ENCODE results near the gene DDX5.

The DDX5 gene

DNA sequence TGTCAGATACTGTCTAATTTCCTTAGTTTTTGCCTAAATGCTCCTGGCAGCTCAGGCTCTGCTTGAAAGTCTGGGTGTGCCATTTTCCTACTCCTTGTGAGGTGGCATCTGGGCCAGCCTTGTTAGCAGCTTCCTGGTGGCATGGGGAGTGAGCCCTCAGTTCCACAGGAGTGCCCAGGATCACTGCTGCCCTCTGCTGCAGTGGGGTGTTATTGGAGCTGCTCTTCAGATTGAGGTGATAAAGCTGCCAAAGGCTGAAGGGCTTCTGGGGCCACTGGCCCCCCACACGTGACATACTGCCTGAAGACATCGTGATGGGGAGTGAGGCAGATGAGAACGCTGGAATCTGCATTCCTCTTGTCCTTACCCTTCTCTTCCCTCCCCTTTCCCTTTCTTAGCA, 28.1 kb upstream of the DDX5 start:
- H3K27me3 Mint-ChIP-seq (ENCODE audit: low read depth, poor library complexity): no peaks in the 10 kb centered on the region
- no peaks in the 10 kb centered on the region for H3K9me3 Mint-ChIP-seq
- DNase-seq: no peak
- TF ChIP-seq, protein P1, sequence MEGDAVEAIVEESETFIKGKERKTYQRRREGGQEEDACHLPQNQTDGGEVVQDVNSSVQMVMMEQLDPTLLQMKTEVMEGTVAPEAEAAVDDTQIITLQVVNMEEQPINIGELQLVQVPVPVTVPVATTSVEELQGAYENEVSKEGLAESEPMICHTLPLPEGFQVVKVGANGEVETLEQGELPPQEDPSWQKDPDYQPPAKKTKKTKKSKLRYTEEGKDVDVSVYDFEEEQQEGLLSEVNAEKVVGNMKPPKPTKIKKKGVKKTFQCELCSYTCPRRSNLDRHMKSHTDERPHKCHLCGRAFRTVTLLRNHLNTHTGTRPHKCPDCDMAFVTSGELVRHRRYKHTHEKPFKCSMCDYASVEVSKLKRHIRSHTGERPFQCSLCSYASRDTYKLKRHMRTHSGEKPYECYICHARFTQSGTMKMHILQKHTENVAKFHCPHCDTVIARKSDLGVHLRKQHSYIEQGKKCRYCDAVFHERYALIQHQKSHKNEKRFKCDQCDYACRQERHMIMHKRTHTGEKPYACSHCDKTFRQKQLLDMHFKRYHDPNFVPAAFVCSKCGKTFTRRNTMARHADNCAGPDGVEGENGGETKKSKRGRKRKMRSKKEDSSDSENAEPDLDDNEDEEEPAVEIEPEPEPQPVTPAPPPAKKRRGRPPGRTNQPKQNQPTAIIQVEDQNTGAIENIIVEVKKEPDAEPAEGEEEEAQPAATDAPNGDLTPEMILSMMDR (IDR thresholded peaks at IDR 0.05): no peak
- H3K36me3 Mint-ChIP-seq (ENCODE audit: low read depth): peaks cover 84% of the 10 kb centered on the region
- H3K4me3 Mint-ChIP-seq: no peak overlapping the region
- peak overlapping the region; percentile 88 for H3K27ac Mint-ChIP-seq
- no peaks in the 10 kb centered on the region for H3K4me1 Mint-ChIP-seq

DNA sequence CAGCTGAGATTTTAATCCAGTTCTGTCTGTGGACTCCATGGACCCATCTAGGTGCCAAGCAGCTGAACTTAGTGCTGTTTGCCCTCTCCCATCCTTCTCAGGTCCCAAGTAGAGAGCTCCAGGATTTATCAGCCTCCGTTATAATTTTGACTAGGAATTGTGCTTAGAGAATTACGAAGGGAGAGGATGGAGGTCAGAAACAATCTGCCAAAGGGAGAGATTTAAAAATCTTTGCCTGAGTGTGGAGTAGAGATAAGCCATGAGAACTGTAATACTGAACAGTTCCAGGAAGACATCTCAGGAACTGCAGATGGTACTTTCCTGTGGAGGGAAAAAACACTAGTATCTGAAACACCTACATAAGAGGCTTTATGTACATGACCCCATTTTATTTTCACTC, 27.7 kb upstream of the DDX5 start:
- Mint-ChIP-seq H3K4me1 (no peaks in the 10 kb centered on the region), H3K36me3 (ENCODE audit: low read depth) (peaks cover 84% of the 10 kb centered on the region)

DNA sequence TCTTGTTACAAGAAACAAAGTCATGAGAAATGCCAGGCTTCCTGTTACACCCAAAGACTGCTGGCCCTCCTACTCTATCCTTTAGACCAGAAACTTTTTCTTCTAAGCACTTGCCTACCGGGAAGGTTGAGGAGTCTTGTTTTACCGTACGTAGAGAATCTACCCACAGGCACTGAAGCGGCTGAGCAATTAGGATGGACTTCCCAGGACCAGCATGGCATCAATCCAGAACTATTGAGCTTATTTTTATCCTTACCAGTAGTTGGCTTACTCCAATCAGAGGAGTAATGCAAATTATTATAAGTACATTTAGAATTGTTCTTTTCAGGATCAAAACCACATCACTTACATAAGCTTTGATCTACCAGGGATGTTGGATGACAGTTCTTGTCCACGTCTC, 26.3 kb upstream of the DDX5 start:
- TF ChIP-seq, protein P1 (IDR thresholded peaks at IDR 0.05): no peak
- Mint-ChIP-seq H3K9me3 (no peaks in the 10 kb centered on the region), H3K36me3 (ENCODE audit: low read depth) (peaks cover 82% of the 10 kb centered on the region), H3K4me1 (no peaks in the 10 kb centered on the region), H3K27me3 (ENCODE audit: low read depth, poor library complexity) (no peaks in the 10 kb centered on the region), H3K4me3 (no peak overlapping the region), H3K27ac (no peak overlapping the region)
- no peak for DNase-seq

More for the DNA sequence above, 27.7 kb upstream of the DDX5 start:
- peak overlapping the region; percentile 88 for H3K27ac Mint-ChIP-seq
- H3K4me3 Mint-ChIP-seq: no peak overlapping the region
- H3K27me3 Mint-ChIP-seq (ENCODE audit: low read depth, poor library complexity): no peaks in the 10 kb centered on the region
- TF ChIP-seq, protein P1 (IDR thresholded peaks at IDR 0.05): no peak
- H3K9me3 Mint-ChIP-seq: no peaks in the 10 kb centered on the region
- DNase-seq: no peak

DNA sequence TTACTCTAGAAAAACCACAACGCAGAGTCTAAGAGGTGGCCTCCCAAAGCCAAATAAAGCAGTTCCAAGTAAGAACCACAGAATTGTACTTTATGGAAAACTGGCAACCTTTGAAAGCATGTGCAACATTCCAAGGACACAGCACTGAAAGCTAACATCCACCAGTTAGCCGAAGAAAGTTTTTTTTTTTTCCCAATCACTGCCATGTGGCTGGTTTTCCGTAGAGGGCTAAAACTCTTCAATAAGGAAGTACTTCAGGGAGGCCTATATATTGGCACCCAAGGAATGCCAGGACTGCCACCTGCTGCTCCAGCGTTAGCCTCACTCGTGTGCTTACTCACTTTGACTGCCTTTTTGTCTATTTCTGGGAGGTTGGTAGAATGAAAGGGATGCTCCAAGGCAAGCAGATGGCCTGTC, 25.9 kb upstream of the DDX5 start:
- Mint-ChIP-seq H3K27me3 (ENCODE audit: low read depth, poor library complexity) (no peaks in the 10 kb centered on the region), H3K4me1 (no peaks in the 10 kb centered on the region), H3K4me3 (no peak overlapping the region), H3K9me3 (no peaks in the 10 kb centered on the region), H3K36me3 (ENCODE audit: low read depth) (peaks cover 82% of the 10 kb centered on the region), H3K27ac (no peak overlapping the region)
- TF ChIP-seq, protein P1 (IDR thresholded peaks at IDR 0.05): no peak
- DNase-seq: no peak

GRCh38 chr17:64529221-64529620, 23.1 kb upstream of the DDX5 start:
- no peaks in the 10 kb centered on the region for H3K4me1 Mint-ChIP-seq
- no peak overlapping the region for H3K27ac Mint-ChIP-seq
- peaks cover 80% of the 10 kb centered on the region for H3K36me3 Mint-ChIP-seq (ENCODE audit: low read depth)
- DNase-seq: no peak
- TF ChIP-seq, protein P1 (IDR thresholded peaks at IDR 0.05): no peak
- no peaks in the 10 kb centered on the region for H3K9me3 Mint-ChIP-seq
- H3K27me3 Mint-ChIP-seq (ENCODE audit: low read depth, poor library complexity): no peaks in the 10 kb centered on the region
- no peak overlapping the region for H3K4me3 Mint-ChIP-seq

DNA sequence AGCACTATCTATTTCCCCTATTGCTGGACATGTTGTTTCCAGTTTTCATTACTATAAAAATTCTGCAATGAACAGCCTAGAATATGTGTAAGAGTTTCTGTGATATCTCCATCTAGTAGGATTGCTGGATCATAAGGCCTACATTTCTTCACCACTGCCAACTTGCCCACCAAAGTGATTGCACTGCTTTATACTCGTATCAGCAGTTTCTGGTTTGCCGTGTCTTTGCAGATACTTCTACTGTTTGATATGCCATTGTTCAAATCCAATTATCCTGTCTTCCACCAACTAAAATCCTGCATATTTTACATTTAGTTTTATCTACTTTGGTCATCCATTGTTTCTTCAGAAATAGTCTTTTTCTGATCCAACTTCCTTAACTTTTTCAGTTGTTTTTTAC, 21.8 kb upstream of the DDX5 start:
- Mint-ChIP-seq H3K4me3 (no peak overlapping the region), H3K4me1 (no peaks in the 10 kb centered on the region), H3K9me3 (no peaks in the 10 kb centered on the region), H3K36me3 (ENCODE audit: low read depth) (peaks cover 79% of the 10 kb centered on the region), H3K27ac (no peak overlapping the region), H3K27me3 (ENCODE audit: low read depth, poor library complexity) (no peaks in the 10 kb centered on the region)
- TF ChIP-seq, protein P1 (IDR thresholded peaks at IDR 0.05): no peak
- DNase-seq: no peak

Measured in nephron progenitor cell (in vitro differentiated cells).